Glomerular visceral epithelial cell (primary cell): ENCODE measurements around the gene FTSJ3.

Experiments used
- DNase-seq: peaks from one replicate; pipeline ENCODE4 v3.0.0-alpha.2; 2016; ENCODE audit errors: extremely low spot score

FTSJ3 gene

DNA sequence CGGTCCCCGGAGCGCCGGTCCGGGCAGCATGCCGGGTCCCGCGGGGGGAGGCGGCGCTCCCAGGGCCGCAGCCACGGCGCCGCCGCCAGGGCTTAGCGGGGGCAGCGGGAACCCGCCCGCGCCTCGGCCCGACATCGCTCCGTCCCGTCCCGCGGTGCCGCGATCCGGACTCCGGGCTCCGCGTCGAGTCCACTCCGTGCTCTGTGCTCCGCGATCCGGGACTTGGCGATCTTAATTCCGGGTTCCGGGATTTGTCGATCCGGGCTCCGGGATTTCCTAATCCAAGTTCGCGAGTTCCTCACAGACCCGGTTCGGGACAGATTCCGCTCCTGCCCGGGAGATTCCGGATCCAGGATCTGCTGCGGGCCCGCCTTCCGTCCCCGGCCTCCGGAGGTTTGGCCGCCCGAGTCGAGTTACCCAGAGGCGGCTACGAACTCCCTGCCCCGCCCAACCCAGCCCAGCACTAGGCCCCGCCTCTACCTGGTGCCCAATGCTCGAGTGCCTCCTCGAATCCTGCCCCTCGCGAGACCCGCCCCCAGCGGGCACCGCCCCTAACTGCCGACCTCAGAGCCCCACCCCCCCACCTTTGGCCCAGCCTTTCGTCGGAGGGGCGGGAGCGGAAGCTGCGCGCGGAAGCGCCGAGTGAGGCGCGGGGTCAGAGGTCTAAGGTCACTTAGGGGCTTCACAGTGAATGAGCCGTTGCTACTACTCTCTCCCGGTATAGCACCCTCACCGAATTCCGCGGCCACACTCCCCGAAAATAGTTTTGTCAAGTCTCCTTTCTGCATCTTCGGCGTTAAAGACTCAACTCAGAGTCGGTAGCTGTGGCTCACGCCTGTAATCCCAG lies 15.3 kb upstream of the FTSJ3 start, which contains the start of gene SMARCD2:
Gene SMARCD2, minus strand, starts transcription at position 146 of the 847 bp plus-strand sequence. Its CDS starts 11 bp downstream, at position 135.
- peak; percentile 99 for DNase-seq

DNA sequence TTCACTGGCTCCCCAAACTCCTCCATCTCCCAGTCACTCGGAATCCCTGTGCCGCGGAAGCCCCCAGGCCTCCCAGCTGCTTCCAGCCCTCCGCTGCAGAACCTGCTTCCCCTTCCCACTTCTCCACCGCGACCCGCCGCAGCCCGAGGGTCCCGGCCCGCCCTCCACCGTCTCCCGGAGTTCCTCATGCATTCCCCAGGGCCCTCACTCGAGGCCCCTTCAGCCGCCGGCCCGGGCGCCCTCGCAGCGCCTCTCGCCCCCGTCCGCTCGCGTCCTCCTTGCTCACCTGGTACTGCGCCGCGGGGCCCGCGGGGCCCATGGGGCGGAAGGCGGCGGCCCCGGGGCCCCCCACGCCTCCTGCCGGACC lies 14.7 kb upstream of the FTSJ3 start:
- no peak for DNase-seq

DNA sequence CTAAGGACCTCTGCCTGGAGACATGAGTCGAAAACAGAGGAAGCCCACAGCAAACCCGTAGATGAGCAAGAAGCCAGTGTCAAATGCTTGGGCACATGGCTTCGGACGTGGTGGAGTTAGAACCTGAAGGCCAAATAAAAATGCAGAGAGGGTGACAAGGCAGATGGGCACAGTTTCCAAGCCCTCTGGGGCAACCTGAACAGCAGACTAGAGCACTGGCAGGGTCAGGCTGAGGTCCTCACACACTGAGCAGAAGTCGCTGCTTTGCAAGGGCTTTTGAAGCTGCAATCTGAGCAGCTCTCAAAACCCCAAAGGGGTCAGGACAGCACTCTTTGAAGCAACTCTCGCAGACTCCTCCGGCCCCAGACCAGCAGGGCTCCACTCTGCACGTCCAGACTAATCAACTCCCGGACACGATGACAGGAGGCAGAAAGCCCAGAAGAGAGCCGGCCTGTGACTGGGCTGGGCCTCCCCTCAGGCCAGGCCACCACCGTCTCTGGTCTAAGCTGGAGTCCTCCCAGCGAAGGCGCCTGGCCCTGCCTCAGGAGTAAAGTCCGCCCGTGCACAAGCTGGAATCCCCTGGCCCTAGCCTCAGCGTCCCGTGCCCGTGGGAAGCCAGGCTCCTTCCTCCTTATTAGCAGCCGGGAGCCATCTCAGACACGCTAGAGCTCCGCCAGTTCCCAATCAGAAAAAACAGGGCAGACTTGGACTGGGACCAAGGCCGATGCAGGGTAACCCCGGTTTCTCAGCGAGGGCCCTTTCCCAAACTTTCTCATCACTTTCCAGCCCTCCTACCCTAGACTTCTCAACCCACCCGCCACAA lies 14.1 kb upstream of the FTSJ3 start:
- DNase-seq: peak; percentile 35

DNA sequence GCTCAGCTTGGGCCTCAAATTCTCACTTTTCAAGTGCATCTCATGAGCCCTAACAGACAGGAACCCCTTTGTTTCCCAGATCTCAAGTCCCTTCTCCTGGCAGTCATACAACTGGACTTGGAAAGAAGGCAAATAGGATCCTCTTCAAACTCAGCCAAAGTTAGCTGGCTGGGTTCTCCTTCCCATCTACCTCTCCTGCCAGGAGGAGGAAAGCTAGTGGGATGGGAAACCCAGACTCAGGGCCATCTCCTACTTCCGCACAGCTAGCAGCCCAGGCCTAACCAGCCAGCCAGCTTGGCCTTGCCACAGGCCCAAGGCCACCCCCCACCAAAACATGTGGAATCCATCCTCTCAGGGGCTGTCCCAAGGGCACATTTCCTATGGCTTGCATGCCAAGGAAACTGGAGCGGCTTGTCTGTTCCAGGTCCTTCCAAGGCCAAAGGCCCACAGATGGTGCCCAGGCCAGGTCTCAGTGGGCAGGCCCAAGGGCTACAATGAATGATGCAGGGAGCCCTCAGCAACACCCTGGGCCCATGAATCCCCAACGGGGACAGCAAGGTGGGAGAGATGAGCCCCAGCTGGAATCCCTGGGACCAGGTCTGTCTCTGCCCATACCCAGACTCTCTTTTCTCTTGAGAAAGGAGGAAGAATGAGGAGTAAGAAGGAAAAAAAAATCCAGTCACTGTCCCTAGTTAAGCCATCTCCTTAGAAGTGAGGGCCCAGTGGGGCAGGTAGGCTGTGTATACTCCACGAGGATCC lies 13.3 kb upstream of the FTSJ3 start:
- no peak for DNase-seq

DNA sequence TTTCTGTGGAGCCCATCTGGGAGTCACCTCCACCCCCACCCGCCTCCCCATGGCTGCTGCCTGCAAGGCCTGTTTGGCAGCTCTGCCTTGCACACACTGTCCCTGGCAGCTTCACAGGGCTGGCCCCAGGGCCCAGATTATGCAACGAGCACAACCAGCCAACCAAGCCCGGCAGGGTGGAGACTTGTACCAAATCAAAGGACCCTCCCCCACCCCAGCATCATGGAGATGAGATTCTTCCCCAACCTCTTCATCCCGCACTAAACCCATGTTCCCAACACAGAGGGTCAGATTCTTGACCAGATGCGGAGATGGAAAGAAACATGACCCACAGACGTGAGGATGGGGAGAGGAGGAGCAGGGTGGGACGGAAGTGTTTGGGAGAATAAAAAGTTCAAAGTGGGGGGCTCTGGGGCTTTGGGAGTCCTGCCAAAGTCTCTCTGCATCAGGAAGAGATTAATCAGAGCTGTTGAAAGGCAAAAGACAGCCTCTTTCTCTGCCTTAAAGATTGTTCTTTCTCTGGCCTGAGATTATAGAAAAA lies 11.2 kb upstream of the FTSJ3 start:
- no peak for DNase-seq

DNA sequence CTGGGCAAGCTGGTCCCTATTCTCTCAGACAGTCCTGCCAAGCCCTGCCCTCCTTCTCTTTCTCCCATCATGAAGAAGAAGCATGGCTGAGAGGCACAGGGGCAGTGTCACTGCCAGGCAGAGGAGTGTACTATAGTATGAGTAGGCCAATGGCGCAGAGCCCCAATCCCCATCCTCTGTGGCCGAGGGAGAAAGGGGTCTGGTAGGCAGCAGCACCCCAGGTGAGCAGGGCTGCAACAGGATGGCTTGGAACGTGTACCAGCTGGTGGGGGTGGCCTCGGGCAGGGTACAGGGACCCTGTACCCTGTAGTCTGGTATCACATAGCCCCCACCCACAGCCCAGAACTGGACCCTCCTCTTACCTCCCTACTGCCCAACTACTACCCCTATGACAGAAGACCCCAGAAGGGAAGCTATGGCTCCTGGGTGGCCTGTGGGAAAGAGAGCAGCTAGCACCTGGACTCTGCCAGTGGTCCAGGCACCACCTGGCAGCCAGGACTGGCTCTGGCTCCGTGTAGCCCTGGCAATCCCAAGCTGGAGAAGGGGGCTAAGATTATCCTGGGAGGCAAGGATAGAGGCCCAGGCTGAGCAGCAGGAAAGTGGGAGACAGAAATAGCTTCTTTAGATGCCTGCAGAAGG lies 10.6 kb upstream of the FTSJ3 start:
- DNase-seq: no peak

DNA sequence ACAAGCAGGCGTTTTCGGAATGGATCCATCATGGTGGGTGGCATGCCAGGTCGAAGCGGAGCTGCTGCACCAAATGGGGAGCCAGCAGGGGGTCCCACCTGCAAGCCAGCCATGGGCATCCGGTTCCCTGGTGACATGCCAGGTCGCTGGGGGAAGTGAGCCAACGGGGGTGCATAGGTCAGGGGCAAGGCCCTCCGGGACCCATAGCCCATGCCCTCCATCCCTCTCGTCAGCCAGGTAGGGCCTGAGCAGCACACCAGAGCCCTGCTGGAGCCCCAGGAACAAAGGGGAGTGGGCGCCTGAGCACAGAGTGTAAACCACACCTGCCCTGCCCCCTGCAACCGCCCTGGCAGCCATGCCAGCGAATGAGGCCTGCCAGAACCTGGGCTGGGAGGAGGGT lies 10.0 kb upstream of the FTSJ3 start:
- DNase-seq: no peak

DNA sequence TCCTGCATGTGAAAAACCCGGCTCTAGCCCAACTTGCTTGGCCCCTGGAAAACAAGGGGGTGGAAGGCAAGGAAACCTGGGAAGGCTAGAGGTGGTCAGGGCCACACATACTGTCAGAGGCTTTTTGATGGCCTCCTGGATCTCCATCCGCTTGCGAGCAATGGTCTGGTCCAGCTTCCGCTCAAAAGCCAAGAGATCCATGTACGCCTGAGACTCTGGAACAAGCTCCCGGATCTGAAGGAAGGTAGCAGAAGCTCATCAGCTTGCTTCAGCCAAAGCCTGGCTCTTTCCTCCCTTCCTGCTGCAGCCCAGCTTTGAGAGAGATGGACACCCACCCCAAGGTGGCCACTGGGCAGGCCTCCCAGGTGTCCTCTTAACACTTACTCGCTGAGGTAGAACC lies 9.3 kb upstream of the FTSJ3 start:
- DNase-seq: no peak

DNA sequence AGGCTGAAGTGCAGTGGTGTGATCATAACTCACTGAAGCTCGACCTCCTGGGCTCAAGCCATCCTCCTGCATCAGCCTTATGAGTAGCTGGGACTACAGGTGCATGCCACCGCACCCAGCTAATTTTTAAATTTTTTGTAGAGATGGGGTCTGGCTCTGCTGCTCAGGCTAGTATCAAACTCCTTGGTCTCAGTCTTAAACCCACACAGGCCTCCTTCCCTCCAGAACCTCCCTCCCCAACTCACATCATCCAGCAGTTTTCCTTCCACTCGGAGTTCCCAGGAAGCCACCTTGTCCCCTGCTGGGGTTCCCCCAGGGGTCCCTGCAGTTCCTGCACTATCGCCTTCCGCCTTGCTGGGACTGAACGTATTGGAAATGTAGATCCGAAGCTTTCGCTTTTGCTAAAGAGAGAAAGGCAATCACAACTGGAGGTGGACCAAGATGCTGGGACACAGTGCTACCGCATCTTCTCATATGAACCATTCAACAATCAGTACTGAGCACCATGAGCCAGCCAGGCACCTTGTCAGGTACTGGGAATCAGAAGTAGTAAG lies 7.8 kb upstream of the FTSJ3 start:
- DNase-seq: no peak

DNA sequence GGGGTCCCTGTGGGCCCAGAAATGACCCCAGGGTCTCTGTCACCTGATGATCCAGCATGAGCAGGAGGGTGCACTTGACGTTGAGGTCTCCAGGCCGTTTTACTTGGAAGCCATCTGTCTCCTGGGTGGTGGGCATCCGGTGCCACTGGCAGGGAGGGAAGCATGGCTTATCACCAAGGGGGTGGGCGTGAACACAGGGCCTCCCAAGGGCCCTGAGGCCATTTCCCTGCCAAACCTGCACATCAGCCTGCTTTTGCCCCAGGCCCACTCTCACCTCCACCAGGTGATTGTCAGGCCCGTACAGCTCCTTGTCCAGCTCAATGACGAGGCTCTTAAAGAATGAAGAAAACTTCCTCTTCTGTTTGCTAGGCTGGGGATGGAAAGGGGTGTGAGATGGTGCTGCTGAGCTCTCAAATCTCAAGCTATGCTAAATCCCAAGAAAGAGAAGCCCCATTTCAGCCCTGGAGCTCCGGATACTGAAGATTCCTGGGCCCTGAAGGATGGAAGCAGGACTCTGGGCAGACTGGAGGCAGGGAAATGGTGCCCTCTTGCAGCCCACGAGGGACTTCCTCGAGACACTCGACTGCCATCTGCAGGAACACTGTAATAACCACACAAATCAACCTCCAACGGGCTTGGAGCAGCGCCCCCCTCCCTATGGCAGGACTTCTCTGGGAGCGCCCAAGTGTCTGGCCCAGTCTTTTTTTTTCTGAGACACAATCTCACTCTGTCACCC lies 7.1 kb upstream of the FTSJ3 start:
- DNase-seq: peak; percentile 83

DNA sequence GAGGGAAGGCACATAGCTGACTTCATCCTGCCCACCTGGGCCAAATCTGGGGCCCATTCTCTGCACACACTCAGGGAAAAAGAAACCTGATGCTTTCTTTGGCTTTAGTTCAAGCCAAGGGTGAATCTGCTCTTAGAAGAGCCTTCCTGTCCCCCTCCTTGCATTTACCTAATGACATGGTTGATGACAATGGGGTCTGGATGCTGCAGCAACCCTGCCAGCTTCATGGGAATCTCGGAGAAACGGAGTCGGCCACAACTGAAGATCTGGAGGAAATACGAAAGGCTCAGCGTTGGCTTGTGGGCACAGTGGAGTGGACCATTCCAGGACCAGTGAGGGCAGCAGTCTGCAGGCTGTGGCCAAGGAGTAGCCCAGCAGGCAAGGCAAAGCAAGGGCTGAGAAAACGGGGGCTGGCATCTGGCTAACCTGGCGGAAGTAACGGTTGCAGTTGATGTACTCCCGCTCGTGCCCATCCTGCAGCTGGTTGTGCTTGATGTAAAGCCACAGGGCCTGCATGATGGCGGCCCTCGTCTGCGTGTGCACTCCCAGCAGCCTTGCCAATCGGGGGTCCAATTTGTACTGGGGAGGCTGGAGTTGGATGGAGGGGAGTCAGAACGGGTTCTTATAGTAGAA lies 6.4 kb upstream of the FTSJ3 start:
- DNase-seq: no peak

DNA sequence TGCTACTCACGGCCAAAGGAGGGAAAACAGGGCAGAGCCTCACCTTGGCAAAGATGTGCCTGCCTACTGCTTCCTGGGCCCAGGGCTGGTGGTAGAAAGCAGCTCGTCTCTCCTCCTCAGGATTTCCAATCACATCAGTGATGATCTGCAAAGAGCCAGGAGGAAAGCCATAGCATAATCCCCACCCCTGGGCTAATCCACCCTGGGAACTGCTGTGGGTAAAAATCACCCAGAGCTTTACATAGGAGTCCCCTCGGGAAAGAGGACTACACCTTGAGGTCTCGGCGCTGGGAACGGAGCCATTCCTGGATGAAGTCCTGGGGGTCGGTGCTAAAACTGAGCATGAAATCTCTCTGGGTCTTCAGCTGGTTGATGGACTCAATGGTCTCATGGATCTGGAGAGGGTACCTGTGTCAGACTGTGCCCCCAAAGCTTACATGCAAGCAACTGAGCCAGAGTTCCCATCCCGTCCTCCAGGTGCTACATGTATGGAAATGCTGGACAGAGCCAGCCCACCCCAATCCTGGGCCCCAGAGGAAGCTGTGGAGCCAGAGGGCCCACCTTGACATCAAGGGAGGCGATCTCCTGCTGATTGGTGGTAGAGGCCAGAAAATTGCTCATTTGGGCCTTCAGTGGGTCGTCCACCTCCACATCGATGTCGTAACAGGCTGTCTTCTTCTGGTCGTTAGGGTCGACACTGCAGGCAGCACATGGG lies 5.7 kb upstream of the FTSJ3 start:
- no peak for DNase-seq

DNA sequence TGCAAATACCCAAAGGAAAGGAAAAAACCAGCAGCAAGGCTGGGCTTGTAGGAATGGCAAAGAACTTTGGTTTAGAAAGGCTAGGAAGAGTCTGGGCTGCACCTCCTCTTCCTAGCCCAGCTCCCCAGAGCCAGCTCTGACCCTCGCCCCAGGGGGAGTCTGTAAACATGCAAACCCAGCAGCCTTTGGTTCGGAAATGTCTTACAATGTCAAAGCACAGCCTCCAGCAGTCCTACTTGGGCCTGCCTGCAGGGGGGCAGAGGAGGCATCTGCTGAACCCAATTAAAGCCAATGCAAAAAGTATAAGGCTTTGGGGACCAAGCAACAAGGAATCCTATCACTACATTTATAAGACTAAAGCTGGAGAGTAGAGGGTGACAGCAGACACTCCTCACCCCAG lies 5.0 kb upstream of the FTSJ3 start:
- DNase-seq: no peak

DNA sequence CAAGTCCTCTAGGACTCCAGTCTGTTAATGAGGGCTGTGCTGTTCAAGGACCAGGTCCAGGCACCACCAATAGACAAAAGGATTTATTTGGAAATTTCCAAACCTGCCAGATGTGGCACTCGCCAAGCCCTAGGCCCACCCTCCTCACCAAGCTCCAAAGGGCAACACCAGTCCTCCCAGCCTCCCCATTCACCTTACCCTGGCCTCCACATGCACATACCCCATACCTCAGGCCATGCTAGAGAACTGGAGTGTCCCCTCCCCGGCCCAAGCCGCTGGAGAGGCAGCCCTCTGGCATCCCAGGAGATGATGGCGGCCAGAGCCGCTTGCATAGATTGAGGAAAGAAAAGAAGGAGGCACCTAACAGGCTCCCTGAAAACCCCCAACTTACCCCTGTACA lies 4.6 kb upstream of the FTSJ3 start:
- no peak for DNase-seq

DNA sequence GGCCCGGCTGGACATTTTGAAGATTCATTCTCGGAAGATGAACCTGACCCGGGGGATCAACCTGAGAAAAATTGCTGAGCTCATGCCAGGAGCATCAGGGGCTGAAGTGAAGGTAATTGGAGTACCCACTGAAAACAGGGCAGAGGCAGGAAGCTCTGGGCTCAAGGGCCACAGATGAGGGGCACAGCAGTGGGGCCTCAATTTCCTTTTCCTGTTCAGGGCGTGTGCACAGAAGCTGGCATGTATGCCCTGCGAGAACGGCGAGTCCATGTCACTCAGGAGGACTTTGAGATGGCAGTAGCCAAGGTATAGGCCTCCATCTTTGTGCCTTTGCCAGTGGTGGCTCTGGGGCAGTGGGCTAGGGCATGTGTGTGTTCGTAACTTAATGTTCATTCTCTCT lies 4.0 kb upstream of the FTSJ3 start:
- DNase-seq: no peak

DNA sequence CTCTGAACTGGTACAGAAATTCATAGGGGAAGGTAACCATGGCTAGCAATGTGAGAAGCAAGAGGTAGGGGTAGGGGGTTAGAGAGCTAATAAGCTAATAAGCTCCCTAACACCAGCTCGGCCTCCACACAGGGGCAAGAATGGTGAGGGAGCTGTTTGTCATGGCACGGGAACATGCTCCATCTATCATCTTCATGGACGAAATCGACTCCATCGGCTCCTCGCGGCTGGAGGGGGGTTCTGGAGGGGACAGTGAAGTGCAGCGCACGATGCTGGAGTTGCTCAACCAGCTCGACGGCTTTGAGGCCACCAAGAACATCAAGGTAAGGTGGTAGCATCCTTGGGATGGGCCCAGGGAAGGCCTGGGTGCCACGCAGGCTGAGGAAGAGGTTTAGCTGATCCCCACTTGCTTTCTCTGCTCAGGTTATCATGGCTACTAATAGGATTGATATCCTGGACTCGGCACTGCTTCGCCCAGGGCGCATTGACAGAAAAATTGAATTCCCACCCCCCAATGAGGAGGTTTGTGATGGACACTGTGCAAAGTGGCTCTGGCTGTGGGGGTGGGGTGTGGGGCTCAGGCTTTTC lies 3.5 kb upstream of the FTSJ3 start:
- DNase-seq: no peak

DNA sequence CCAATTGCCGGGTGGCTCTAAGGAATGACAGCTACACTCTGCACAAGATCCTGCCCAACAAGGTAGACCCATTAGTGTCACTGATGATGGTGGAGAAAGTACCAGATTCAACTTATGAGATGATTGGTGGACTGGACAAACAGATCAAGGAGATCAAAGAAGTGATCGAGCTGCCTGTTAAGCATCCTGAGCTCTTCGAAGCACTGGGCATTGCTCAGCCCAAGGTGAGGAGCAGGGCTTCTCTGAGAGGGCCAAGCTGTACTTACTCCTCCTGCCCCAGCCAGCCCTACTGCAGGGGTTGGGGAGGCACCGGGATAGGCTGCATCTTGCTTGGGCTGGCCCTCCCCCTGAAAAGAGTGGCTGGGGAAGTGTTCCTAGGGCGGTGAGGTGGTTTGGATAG lies 2.8 kb upstream of the FTSJ3 start:
- DNase-seq: no peak

DNA sequence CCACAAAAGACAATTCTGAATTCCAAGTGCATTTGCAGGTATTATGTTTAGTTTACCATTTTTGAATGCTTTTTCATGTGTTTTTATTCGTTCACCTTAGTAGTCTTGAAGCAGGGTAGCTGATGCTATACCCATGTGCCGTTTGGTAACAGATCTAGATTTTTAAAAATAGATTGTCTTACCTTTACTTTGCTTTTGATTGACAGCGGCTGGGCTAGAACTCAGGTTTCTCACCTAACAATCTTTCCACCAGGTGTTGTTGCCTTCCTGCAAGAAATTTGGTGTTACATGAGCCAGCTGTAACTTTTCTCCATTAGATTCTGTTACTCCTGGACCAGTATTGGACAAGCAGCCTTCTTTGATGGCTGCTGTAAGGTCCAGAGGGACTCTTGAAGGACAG lies 1.5 kb upstream of the FTSJ3 start:
- no peak for DNase-seq

DNA sequence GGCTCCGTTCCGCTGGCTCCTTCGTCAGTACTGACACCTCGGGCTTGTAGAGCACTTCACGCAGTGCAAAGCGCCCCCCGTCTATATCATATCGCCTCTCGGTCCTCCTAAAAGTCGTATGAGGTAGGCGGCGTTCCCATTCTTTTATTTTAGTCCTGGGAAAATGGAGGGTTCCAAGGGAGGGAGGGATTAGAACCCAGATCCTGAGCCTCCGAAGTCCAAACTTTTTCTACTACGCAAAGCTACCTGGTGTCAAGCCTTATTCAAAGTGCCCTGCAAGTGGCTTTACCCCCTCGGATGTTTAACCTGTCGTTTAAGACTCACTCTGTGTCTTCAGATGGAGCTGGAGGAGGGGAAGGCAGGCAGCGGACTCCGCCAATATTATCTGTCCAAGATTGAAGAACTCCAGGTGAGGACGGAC lies 348 bp upstream of the FTSJ3 start:
- DNase-seq: no peak
